GM12892 (cell line): ENCODE measurements around the gene RASA2.
"Not testable (repeated sequence)": the region's sequence is repeated elsewhere in the genome, so short reads cannot be mapped to it uniquely, and the experiment has no call there.

Experiments
- DNase-seq: peaks from one replicate; pipeline ENCODE4 v3.0.0; 2011; ENCODE audit not compliant: insufficient read length
- FAIRE-seq: peaks from 2 replicates; lab custom pipeline; 2011; peaks lifted over from hg19 to GRCh38; lab: Jason Lieb, UNC
- POLR2A ChIP-seq: IDR thresholded peaks from 2 replicates; pipeline ENCODE4 v1.6.1; 2011; ENCODE audit warnings: low read depth, low read length, control low read depth
- POLR2AphosphoS5 ChIP-seq: IDR thresholded peaks from 2 replicates; pipeline ENCODE4 v1.6.1; 2011; ENCODE audit warnings: low read depth, low read length, control low read depth
- TAF1 ChIP-seq: IDR thresholded peaks from 2 replicates; pipeline ENCODE4 v1.6.1; 2011; ENCODE audit warnings: low read depth, mild to moderate bottlenecking, control low read depth, low read length, borderline replicate concordance

RASA2 gene

GRCh38 chr3:141619450-141619849, 132.6 kb downstream of the RASA2 start:
- FAIRE-seq (no peak), DNase-seq (no peak)
- TF ChIP-seq POLR2A: no peak
- TF ChIP-seq TAF1: no peak
- TF ChIP-seq POLR2AphosphoS5: no peak

GRCh38 chr3:141623691-141624090, 136.9 kb downstream of the RASA2 start:
- FAIRE-seq: no peak
- TF ChIP-seq POLR2AphosphoS5 (no peak), POLR2A (no peak), TAF1 (no peak)
- no peak for DNase-seq

DNA sequence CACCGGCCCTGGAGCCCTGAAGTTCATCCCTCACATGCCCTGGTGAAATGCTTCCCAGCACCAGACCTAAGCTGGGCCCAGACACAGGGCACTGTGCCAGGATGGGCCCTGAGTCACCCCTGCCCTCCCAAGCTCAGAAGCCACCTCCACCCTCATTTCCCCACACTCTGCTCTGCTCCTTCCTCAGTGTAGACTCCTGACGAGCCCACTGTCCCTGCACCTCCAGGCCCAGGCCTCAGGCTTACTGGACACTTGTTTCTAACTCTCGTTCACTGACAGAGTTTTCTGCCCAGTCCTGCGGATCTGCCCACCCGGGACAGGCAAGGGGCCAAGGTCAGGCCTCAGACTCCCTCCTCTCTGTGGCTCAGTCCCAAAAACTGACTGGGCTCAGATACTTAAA, 138.7 kb downstream of the RASA2 start:
- FAIRE-seq (no peak), DNase-seq (no peak)
- no peak for TF ChIP-seq POLR2A
- TF ChIP-seq TAF1: no peak
- no peak for TF ChIP-seq POLR2AphosphoS5

DNA sequence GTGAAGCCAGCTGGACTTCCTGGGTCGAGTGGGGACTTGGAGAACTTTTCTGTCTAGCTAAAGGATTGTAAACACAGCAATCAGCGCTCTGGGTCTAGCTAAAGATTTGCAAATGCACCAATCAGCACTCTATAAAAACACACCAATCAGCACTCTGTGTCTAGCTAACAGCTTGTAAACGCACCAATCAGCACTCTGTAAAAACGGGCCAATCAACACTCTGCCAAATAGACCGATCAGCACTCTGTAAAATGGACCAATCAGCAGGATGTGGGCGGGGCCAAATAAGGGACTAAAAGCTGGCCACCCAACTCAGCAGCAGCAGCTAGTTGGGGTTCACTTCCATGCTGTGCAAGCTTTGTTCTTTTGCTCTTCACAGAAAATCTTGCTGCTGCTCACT, 141.5 kb downstream of the RASA2 start:
- FAIRE-seq, DNase-seq: not testable (repeated sequence)

DNA sequence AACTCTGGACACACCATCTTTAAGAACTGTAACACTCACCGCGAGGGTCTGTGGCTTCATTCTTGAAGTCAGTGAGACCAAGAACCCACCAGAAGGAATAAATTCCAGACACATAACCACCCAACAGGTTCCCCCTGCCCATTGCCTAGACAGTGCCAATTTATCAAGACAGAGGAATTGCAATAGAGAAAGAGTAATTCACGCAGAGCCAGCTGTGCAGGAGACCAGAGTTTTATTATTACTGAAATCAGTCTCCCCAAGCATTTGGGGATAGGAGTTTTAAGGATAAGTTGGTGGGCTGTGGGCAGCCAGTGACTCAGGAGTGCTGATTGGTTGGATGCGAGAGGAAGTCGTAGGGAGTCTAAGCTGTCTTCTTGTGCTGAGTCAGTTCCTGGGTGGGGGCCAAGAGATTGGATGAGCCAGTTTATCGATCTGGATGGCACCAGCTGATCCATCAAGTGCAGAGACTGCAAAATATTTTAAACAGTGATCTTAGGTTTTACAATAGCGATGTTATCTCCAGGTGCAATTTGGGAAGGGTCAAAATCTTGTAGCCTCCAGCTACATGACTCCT, 142.1 kb downstream of the RASA2 start:
- not testable (repeated sequence) for DNase-seq, FAIRE-seq

DNA sequence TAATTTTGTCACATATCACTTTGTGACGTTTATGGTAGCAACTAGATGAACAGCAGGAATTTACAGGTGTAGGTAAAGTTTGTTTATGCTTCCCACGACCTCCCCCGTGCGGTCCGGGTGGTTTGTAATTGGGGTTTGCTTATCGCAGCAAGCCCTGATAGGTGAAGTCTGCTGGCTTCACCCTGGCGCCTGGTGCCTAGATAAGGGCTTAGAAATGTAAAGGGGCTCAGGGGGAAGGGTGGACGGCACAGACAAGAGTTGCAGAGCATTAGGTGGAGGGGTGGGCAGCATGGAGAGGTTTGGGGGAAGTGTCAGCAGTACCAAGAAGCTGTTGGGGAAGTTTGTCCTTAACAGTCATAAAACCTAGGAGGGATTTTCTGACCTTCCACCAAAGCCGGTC, 143.1 kb downstream of the RASA2 start:
- TF ChIP-seq POLR2AphosphoS5 (no peak), POLR2A (no peak), TAF1 (no peak)
- FAIRE-seq (no peak), DNase-seq (no peak)

DNA sequence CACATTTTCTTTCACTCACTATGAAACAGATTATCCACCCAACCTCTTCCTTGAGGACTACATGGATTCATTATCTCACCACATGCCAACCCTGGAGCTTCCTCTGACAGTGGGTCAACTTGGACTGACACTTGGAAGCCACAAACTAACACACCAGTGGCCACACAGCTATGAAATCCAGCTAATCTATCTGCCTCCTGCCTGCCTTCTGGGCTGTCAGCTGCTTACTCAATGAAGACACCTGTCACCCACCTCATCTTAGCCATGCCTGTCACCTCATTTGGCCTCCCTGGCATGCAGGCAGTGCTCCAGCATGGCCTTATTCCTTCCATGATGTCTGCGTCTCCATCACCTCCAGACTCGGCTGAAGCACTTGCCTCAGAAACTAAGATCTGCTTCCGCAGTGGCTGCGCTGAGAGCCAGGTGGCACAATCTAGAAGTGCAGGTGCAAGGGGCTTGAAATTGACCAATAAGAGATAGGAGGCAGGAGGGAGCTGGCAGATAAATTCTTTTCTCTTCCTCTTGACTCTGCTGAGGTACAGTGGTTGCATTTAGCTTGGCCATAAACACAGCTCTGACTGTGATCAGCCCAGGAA, 146.1 kb downstream of the RASA2 start:
- TF ChIP-seq POLR2AphosphoS5: no peak
- DNase-seq (no peak), FAIRE-seq (no peak)

DNA sequence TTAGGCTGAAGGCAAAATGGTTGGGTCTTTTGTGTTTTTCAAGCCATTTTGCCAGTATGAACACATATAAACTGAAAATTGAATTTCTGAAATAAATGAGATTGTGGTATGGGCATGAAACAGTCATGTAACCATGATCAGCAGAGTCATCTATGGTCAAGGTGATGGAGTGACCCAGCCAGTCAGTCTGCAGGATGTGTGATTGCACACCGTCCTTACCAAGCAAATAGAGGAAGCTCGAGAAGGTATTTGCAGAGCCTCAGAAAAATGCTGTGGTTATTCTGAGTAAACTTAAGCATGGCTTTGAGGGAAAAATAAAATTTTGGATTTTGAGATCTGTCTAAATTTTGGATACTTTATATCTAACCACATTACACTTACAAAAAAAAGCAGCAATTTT, 155.4 kb downstream of the RASA2 start:
- FAIRE-seq (no peak), DNase-seq (no peak)
- TF ChIP-seq POLR2A (no peak), TAF1 (no peak), POLR2AphosphoS5 (no peak)

DNA sequence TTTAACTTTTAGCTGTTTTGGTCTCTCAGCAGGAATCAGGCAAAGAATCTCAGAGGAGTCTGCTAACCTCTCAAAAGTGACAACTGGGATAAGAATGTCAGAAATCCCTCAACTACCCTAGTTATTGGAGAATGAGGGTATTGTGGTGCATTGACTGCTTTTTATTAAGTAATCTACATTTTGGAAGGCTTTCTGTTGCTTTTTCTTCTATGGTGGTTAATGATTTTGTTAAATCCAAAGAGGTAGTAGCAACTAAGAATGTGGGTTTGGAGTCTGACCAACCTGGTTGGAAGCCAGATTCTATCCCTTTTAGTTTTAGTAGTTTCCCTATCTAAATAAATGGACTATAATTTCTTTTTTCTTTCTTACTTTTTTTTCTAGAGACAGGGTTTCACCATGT, 156.6 kb downstream of the RASA2 start:
- FAIRE-seq: no peak

GRCh38 chr3:141643796-141644195, 157.0 kb downstream of the RASA2 start:
- no peak for FAIRE-seq
- TF ChIP-seq TAF1 (no peak), POLR2AphosphoS5 (no peak), POLR2A (no peak)

More for the DNA sequence above, 156.6 kb downstream of the RASA2 start:
- DNase-seq: no peak
- no peak for TF ChIP-seq TAF1
- TF ChIP-seq POLR2A: no peak
- no peak for TF ChIP-seq POLR2AphosphoS5

GRCh38 chr3:141644931-141645330, 158.1 kb downstream of the RASA2 start:
- DNase-seq (peak; percentile 38), FAIRE-seq (peak; percentile 74)
- TF ChIP-seq POLR2AphosphoS5 (no peak), TAF1 (no peak), POLR2A (no peak)

More at GRCh38 chr3:141643796-141644195, 157.0 kb downstream of the RASA2 start:
- DNase-seq: no peak

DNA sequence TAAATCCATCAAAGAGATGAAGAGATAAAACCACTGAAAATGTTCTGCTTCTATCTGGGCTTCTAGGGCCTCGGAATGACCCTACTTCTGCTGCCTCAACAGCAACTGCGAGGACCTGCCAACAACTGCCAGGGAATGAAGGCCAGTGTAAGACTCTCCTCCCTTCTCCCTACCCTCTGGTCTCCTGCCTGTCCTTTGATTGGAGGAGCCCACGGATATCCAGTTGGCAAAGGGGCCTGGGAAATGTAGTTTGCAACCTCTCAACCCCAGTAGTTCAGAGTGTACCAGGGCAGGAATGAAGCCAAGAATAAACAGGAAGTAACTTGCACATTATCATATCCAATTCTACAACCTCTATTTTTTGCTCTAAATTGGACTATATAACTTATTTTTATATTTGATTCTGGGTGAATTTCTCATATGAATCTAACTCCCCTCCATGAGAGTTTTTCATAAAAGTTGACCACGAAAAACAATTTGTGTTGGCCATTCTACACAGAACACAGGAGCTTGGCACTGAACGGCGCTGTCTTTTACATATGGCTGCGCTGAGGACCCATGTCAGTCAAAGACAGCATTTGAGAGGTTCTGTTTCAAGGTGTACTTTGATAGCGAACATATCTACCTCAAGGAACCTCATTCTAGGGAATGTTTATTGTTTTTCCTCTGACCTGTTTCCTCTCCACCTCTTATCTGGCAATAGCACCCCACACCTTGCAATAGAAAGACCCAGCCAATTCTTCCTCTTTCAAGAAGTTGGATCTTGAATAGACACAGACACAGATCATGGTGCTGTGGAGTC, 160.1 kb downstream of the RASA2 start:
- TF ChIP-seq POLR2AphosphoS5 (no peak), POLR2A (no peak), TAF1 (no peak)
- no peak for FAIRE-seq
- DNase-seq: no peak

- DNase-seq (no peak), FAIRE-seq (no peak)
- TF ChIP-seq POLR2AphosphoS5 (no peak), POLR2A (no peak), TAF1 (no peak)
Measured at GRCh38 chr3:141647562-141647915, 160.7 kb downstream of the RASA2 start.
